GM12801 (cell line): ENCODE results near the gene RRAGC.

Experiments
- TF ChIP-seq, protein P1 (sequence below): IDR thresholded peaks from one replicate; pipeline ENCODE4 v1.5.1; 2011; ENCODE audit warnings: control low read depth; ENCODE audit not compliant: insufficient read length; ENCODE audit errors: extremely low read depth

The RRAGC gene

DNA sequence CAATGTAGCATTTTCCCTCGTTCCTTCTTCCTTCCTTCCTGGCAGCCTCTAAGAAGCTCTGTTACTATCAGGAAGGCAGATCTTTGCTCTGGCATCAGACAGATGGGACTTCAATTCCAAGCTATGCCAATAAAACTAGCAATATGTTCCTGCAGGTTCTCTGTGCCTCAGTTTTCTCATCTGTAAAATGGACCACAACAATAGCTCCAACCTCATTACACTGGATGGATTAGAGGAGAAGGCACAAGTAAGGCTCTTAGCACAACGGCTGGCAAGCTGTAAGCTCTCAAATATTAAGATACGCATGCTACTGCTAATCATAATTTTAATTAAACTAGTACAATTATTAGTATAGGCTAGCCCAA, 27.2 kb downstream of the RRAGC start:
- TF ChIP-seq, protein P1, sequence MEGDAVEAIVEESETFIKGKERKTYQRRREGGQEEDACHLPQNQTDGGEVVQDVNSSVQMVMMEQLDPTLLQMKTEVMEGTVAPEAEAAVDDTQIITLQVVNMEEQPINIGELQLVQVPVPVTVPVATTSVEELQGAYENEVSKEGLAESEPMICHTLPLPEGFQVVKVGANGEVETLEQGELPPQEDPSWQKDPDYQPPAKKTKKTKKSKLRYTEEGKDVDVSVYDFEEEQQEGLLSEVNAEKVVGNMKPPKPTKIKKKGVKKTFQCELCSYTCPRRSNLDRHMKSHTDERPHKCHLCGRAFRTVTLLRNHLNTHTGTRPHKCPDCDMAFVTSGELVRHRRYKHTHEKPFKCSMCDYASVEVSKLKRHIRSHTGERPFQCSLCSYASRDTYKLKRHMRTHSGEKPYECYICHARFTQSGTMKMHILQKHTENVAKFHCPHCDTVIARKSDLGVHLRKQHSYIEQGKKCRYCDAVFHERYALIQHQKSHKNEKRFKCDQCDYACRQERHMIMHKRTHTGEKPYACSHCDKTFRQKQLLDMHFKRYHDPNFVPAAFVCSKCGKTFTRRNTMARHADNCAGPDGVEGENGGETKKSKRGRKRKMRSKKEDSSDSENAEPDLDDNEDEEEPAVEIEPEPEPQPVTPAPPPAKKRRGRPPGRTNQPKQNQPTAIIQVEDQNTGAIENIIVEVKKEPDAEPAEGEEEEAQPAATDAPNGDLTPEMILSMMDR: no peak

DNA sequence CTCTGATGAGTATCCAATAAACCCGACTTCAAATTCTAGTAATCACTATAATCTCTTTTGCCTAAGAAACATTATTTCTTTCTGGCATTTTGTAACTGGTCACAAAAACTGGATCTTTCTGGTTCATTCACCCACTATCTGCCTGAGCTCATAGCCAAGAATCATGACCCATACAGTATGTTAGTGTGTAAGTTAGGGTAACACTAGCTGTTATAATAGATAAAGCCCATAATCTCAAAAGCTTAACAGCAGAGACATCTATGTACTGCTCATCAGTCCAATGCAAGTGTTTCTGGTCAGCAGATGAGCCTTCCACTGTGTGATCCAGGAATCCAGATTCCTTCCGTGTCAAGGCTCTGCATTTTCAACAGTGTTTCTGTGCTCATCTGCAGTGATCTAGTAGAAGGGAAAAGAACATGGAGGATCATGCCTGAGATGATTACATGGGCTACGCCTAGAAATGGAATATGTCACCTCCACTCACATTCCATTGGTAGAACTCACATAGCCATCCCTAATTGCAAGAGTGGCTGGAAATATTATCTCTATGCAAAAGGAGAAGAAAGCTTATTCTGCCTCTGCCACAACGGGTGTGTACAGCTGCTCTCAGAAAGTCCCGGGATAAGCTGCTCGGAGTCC, 27.7 kb downstream of the RRAGC start:
- TF ChIP-seq, protein P1: no peak

DNA sequence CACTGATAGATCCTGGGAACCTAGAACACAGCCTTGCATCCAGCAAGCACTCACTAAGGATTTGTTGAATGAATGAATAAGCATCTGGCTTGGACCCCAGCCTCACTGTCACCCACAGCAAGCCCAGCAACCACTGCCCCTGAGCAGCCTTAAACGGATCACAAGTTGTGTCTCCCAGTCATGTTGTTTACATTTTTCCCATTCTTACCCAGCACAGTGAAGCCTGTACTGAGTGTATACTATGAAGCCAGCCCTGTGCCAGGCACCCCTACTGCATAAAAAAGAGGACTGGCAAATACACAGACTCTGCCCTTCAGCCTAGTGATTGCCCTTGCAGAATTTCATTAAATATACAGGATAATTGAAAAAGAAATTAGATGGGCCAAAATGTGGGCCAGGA, 30.2 kb downstream of the RRAGC start:
- TF ChIP-seq, protein P1: no peak

DNA sequence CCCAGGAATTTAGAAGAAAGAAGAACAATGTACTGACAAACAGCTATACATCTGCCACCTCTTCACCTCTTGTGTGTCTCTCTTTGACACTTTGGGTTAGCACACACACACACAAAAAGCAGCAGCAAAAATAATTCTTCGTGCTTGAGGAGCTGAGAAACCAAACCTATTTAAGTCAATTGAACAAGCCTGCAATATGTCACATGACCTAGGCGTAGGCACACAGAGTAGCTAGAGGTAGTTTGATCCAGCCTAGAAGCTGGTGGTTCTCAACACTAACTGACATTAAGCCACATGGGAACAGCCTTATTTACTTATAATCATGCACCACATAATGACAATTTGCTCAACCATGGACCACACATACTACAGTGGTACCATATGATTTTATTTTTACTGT, 32.3 kb downstream of the RRAGC start:
- TF ChIP-seq, protein P1: no peak

DNA sequence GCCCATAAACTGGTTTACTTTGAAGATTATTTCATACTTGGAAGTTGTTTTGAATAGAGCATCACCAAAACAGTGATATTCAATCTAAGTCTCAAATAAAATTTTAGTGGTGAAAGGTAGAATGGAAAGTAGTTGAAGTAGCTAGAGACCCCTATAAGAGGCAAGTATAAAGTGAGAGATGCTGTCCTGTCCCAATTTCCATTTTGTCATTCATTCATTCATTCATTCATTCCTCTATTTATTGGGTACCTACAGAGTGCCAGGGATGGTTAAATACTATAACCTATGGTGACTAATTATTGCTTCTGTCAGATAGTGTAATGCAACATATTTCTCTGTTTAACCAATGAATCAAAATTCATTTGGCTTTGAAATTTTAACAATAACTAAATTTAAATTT, 32.7 kb downstream of the RRAGC start:
- TF ChIP-seq, protein P1: no peak

DNA sequence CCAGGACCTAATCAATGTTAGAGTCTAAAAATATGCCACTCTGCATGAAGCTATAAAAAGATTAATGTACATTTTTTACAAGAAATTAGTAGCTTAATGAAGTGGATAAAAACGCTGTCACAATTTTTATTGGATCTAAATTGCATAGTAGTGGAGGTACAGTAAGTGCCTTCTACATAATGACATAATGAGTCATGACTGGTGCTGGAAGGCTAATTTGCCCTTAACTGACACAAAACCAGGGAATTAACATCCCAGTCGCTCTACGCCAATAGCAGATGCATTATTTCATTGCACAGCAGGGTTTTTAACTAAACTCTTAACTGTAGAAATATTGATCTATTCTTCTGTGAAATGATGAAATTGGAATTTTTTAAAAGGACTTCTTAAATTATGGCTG, 33.3 kb downstream of the RRAGC start:
- TF ChIP-seq, protein P1: no peak

DNA sequence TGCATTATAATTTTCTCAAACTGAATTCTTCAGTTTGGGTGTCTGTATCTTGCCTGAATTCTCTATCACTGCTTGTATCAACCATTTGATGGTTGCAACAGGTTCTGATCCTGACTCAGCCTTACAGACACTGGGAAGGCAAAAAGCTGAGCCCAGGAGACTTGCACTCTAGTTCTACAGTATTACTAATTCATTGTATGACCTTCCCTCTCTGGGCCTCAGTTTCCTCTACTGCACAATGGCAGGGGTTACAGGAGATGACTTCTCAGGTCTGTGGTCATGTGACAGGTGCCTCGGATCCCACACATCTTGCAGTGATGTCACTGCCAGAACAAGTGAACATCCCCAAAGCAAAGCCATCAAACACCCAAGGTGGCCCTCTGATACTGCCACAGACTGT, 38.7 kb downstream of the RRAGC start:
- TF ChIP-seq, protein P1: no peak
